ENCODE data around the gene U2SURP. TPM values are rescaled to one million over a fixed set of nuclear protein-coding genes. Genes with fewer than 3 reads are reported as not detected.
"Not testable (repeated sequence)": the region's sequence is repeated elsewhere in the genome, so short reads cannot be mapped to it uniquely, and the experiment has no call there.

U2SURP gene
- polyA plus RNA-seq, 6 donors from 2014 or later = 87.3 to 188 (median 132) TPM

DNA sequence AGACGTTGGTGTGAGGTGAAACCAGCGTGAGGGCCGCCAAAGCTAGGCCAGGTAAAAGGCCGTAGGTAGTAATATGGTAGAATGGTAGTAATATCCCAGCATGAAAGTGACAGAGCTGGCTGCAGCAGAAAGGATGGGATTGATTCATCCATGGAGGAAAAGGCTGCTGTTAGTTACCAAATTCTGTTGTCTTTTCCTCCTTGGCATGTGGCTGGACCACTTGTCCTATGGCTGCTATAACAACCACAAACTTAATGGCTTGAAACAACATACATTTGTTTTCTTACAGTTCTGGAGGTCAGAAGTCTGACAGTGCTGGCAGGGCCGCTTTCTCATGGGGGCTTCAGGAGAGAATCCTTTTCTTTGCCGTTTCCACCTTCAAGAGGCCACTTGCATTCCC lies 70.4 kb downstream of the U2SURP start:
- H3K27me3 Mint-ChIP-seq = no peaks in the 10 kb centered on the region
- DNase-seq = no peak
- no peaks in the 10 kb centered on the region for H3K4me1 Mint-ChIP-seq
- H3K4me3 Mint-ChIP-seq = no peak overlapping the region
- no peaks in the 10 kb centered on the region for H3K36me3 Mint-ChIP-seq
- H3K9me3 Mint-ChIP-seq = no peaks in the 10 kb centered on the region
- no peak for ATAC-seq (ENCODE audit: low read depth in 2 of 2)
- no peak overlapping the region for H3K27ac Mint-ChIP-seq

GRCh38 chr3:143072298-143073020 lies 71.1 kb downstream of the U2SURP start:
- not testable (repeated sequence) for H3K4me1 Mint-ChIP-seq; ATAC-seq (ENCODE audit: low read depth in 2 of 2); H3K4me3 Mint-ChIP-seq; DNase-seq; H3K27me3 Mint-ChIP-seq; H3K36me3 Mint-ChIP-seq; H3K9me3 Mint-ChIP-seq
- peak overlapping the region in 2 of 6 donors; percentile 44 to 50 for H3K27ac Mint-ChIP-seq

GRCh38 chr3:143073541-143073940 lies 72.2 kb downstream of the U2SURP start:
- not testable (repeated sequence) for H3K4me3 Mint-ChIP-seq; H3K4me1 Mint-ChIP-seq; ATAC-seq (ENCODE audit: low read depth in 2 of 2); H3K27ac Mint-ChIP-seq; H3K27me3 Mint-ChIP-seq; H3K9me3 Mint-ChIP-seq; H3K36me3 Mint-ChIP-seq; DNase-seq

DNA sequence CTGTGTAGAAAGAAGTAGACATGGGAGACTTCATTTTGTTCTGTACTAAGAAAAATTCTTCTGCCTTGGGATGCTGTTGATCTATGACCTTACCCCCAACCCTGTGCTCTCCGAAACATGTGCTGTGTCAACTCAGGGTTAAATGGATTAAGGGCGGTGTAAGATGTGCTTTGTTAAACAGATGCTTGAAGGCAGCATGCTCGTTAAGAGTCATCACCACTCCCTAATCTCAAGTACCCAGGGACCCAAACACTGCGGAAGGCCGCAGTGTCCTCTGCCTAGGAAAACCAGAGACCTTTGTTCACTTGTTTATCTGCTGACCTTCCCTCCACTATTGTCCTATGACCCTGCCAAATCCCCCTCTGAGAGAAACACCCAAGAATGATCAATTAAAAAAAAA lies 72.6 kb downstream of the U2SURP start:
- not testable (repeated sequence) for H3K27ac Mint-ChIP-seq; H3K4me3 Mint-ChIP-seq; H3K9me3 Mint-ChIP-seq; H3K27me3 Mint-ChIP-seq; H3K4me1 Mint-ChIP-seq; ATAC-seq (ENCODE audit: low read depth in 2 of 2); DNase-seq; H3K36me3 Mint-ChIP-seq

DNA sequence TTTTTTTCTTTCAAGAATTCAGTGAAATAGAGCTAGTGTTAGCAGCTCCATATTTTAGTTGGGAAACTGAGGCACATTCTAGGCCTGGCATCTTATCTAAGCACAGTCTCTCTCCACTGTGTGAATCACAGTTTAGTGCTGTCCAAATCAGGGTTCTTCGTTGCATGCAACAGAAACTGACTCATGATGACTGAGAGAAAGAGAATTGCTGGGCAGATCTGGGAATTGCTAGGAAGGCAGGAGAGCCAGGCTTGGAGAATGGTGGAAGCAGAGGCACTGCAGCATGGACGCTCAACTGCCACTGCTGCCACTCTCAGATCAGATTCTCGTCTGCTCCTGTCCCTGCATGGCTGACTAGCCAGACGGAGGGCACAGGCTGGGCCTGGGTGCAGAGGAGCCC lies 77.5 kb downstream of the U2SURP start:
- H3K4me1 Mint-ChIP-seq = peaks cover 14 to 18% (median 15%) of the 10 kb centered on the region in 3 donors
- H3K27ac Mint-ChIP-seq = no peak overlapping the region
- H3K9me3 Mint-ChIP-seq = no peaks in the 10 kb centered on the region
- no peaks in the 10 kb centered on the region for H3K27me3 Mint-ChIP-seq
- no peak for DNase-seq
- ATAC-seq (ENCODE audit: low read depth in 2 of 2) = no peak
- H3K4me3 Mint-ChIP-seq = no peak overlapping the region
- no peaks in the 10 kb centered on the region for H3K36me3 Mint-ChIP-seq

GRCh38 chr3:143080196-143080595 lies 78.8 kb downstream of the U2SURP start:
- H3K9me3 Mint-ChIP-seq = peaks cover 0 to 3% (median 0%) of the 10 kb centered on the region in 7 donors
- no peak overlapping the region for H3K4me3 Mint-ChIP-seq
- ATAC-seq (ENCODE audit: low read depth in 2 of 2) = no peak

GRCh38 chr3:143081365-143081764 lies 80.0 kb downstream of the U2SURP start:
- H3K9me3 Mint-ChIP-seq = peaks cover 0 to 3% (median 0%) of the 10 kb centered on the region in 7 donors
- H3K27ac Mint-ChIP-seq = peak overlapping the region in 2 of 6 donors; percentile 1
- H3K27me3 Mint-ChIP-seq = no peaks in the 10 kb centered on the region
- H3K36me3 Mint-ChIP-seq = no peaks in the 10 kb centered on the region
- DNase-seq (no peak), ATAC-seq (ENCODE audit: low read depth in 2 of 2) (no peak)
- peaks cover 21 to 28% (median 23%) of the 10 kb centered on the region in 3 donors for H3K4me1 Mint-ChIP-seq
- no peak overlapping the region for H3K4me3 Mint-ChIP-seq

More at GRCh38 chr3:143080196-143080595, 78.8 kb downstream of the U2SURP start:
- H3K27me3 Mint-ChIP-seq = no peaks in the 10 kb centered on the region
- no peak for DNase-seq
- no peak overlapping the region for H3K27ac Mint-ChIP-seq
- peaks cover 21 to 27% (median 22%) of the 10 kb centered on the region in 3 donors for H3K4me1 Mint-ChIP-seq
- no peaks in the 10 kb centered on the region for H3K36me3 Mint-ChIP-seq

- peaks cover 0 to 3% (median 0%) of the 10 kb centered on the region in 7 donors for H3K9me3 Mint-ChIP-seq
- peak overlapping the region in 5 of 6 donors; percentile 47 to 90 (median 78) for H3K27ac Mint-ChIP-seq
- peak overlapping the region in 6 of 8 donors; percentile 1 to 65 (median 20) for H3K4me3 Mint-ChIP-seq
- ATAC-seq (ENCODE audit: low read depth in 2 of 2) (peak; percentile 75 to 76), DNase-seq (peak; percentile 4)
- H3K36me3 Mint-ChIP-seq = no peaks in the 10 kb centered on the region
- peaks cover 21 to 28% (median 23%) of the 10 kb centered on the region in 3 donors for H3K4me1 Mint-ChIP-seq
- H3K27me3 Mint-ChIP-seq = no peaks in the 10 kb centered on the region
Measured at GRCh38 chr3:143081844-143082778, 80.7 kb downstream of the U2SURP start.

GRCh38 chr3:143083781-143084180 lies 82.4 kb downstream of the U2SURP start:
- Mint-ChIP-seq H3K27me3 (no peaks in the 10 kb centered on the region), H3K36me3 (no peaks in the 10 kb centered on the region), H3K9me3 (peaks cover 0 to 5% (median 0%) of the 10 kb centered on the region in 7 donors), H3K4me3 (no peak overlapping the region), H3K27ac (peak overlapping the region in 1 of 6 donors; percentile 58), H3K4me1 (peaks cover 21 to 28% (median 23%) of the 10 kb centered on the region in 3 donors)
- ATAC-seq (ENCODE audit: low read depth in 2 of 2) (no peak), DNase-seq (no peak)

- Mint-ChIP-seq H3K27ac (peak overlapping the region in 4 of 6 donors; percentile 23 to 83 (median 58)), H3K4me1 (peaks cover 21 to 28% (median 23%) of the 10 kb centered on the region in 3 donors), H3K36me3 (no peaks in the 10 kb centered on the region), H3K4me3 (peak overlapping the region in 1 of 8 donors; percentile 35), H3K27me3 (no peaks in the 10 kb centered on the region), H3K9me3 (peaks cover 0 to 5% (median 0%) of the 10 kb centered on the region in 7 donors)
- DNase-seq (no peak), ATAC-seq (ENCODE audit: low read depth in 2 of 2) (peak; percentile 47 to 55)
Measured at GRCh38 chr3:143084856-143085731, 83.7 kb downstream of the U2SURP start.

DNA sequence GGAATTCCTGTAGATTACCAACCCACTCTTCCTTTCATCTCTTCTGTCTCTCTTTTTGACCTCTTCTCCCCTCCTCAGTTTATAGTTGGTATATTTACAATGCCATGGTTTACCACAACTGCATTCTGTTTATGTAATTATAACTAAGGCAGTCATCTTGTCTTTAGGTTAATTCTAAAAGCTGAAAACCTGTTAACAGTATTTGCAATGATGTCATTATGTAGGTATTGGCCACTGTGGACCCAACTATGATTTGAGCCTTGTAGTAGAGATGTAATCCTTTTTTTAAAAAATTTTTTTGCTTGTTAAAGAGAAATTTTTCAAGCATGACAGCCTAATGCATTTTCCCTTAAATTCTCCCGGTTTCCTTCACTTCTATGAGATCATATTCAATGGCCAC lies 87.5 kb downstream of the U2SURP start:
- Mint-ChIP-seq H3K27me3 (no peaks in the 10 kb centered on the region), H3K27ac (peak overlapping the region in 2 of 6 donors; percentile 27 to 41), H3K9me3 (peaks cover 0 to 5% (median 0%) of the 10 kb centered on the region in 7 donors), H3K4me3 (no peak overlapping the region), H3K4me1 (peaks cover 8 to 10% (median 8%) of the 10 kb centered on the region in 3 donors), H3K36me3 (no peaks in the 10 kb centered on the region)
- ATAC-seq (ENCODE audit: low read depth in 2 of 2) (no peak), DNase-seq (no peak)

GRCh38 chr3:143089965-143090364 lies 88.6 kb downstream of the U2SURP start:
- no peak overlapping the region for H3K27ac Mint-ChIP-seq
- H3K27me3 Mint-ChIP-seq = no peaks in the 10 kb centered on the region
- ATAC-seq (ENCODE audit: low read depth in 2 of 2) = no peak
- no peak overlapping the region for H3K4me3 Mint-ChIP-seq
- no peaks in the 10 kb centered on the region for H3K36me3 Mint-ChIP-seq
- H3K9me3 Mint-ChIP-seq = peaks cover 0 to 5% (median 0%) of the 10 kb centered on the region in 7 donors
- no peak for DNase-seq
- peaks cover 2 to 4% (median 3%) of the 10 kb centered on the region in 3 donors for H3K4me1 Mint-ChIP-seq

- no peak for ATAC-seq (ENCODE audit: low read depth in 2 of 2)
- no peak for DNase-seq
- Mint-ChIP-seq H3K4me3 (no peak overlapping the region), H3K9me3 (peaks cover 0 to 5% (median 0%) of the 10 kb centered on the region in 7 donors), H3K36me3 (no peaks in the 10 kb centered on the region), H3K27ac (peak overlapping the region in 1 of 6 donors; percentile 45), H3K4me1 (no peaks in the 10 kb centered on the region), H3K27me3 (no peaks in the 10 kb centered on the region)
Measured at GRCh38 chr3:143090486-143090885, 89.1 kb downstream of the U2SURP start.

All from naive B cell (primary cell).